IMR-90 (cell line): Measurements from ENCODE around the gene HCN3. TPM values are rescaled to one million over a fixed set of nuclear protein-coding genes. Genes with fewer than 3 reads are reported as not detected.

Source experiments
- ATAC-seq: fragments of 200-7000 bp; cut with Tn5 transposase; 2 replicates; pipeline ENCODE4 v1.9.1; 2020; ENCODE audit warnings: low read depth, mild to moderate bottlenecking, moderate library complexity
- BruUV-seq: library from RNA; stranded (reverse); fragments of 400-500 nt; replicated peaks from 2 replicates; lab custom pipeline; 2021; lab: Mats Ljungman, UMichigan
- CTCF ChIA-PET: fragments of 300-600 bp; formaldehyde crosslinking; extraction: SDS; loops from one replicate; lab custom pipeline; 2021; ENCODE audit warnings: antibody characterized with exemption; lab: Yijun Ruan, JAX
- POLR2A ChIA-PET: fragments of 300-600 bp; sonication (Branson Sonifier 250); formaldehyde crosslinking; loops from one replicate; lab custom pipeline; 2022; ENCODE audit warnings: antibody characterized with exemption; ENCODE audit not compliant: unreplicated experiment; lab: Charles Lee
- DNase-seq: peaks from one replicate; pipeline ENCODE4 v3.0.0; 2013
- H2AFZ ChIP-seq: replicated peaks from 2 replicates; pipeline ENCODE3; 2013; ENCODE audit warnings: low read length, mild to moderate bottlenecking; ENCODE audit not compliant: poor library complexity
- H2AK5ac ChIP-seq: 2 replicates; pipeline ENCODE4 v1.6.1; 2013; ENCODE audit warnings: low read depth, low read length, inconsistent platforms
- H2AK9ac ChIP-seq: replicated peaks from 2 replicates; pipeline ENCODE3; 2013; ENCODE audit warnings: mild to moderate bottlenecking, low read depth, low read length, moderate library complexity; ENCODE audit not compliant: poor library complexity
- H2BK120ac ChIP-seq: 2 replicates; pipeline ENCODE4 v1.6.1; 2013; ENCODE audit warnings: low read depth, low read length, inconsistent platforms
- H2BK15ac ChIP-seq: 3 replicates; pipeline ENCODE4 v1.6.1; 2013; ENCODE audit warnings: low read depth, low read length, inconsistent platforms
- H2BK20ac ChIP-seq: 2 replicates; pipeline ENCODE4 v1.6.1; 2013; ENCODE audit warnings: low read depth, mild to moderate bottlenecking, inconsistent platforms, low read length, moderate library complexity
- H2BK5ac ChIP-seq: 2 replicates; pipeline ENCODE4 v1.6.1; 2013; ENCODE audit warnings: mild to moderate bottlenecking, low read depth, low read length, inconsistent platforms; ENCODE audit not compliant: poor library complexity, severe bottlenecking
- H3K14ac ChIP-seq: replicated peaks from 2 replicates; pipeline ENCODE4 v1.6.1; 2013; ENCODE audit warnings: low read depth, low read length, inconsistent platforms
- H3K18ac ChIP-seq: 2 replicates; pipeline ENCODE4 v1.6.1; 2013; ENCODE audit warnings: low read depth, low read length, control low read depth
- H3K23ac ChIP-seq: 2 replicates; pipeline ENCODE4 v1.6.1; 2013; ENCODE audit warnings: low read depth, low read length, inconsistent platforms
- H3K27ac ChIP-seq: 2 replicates; pipeline ENCODE4 v1.5.1; 2013; ENCODE audit warnings: mild to moderate bottlenecking, control low read depth, low read length; ENCODE audit not compliant: insufficient read depth
- H3K27me3 ChIP-seq: 2 replicates; pipeline ENCODE4 v1.6.1; 2013; ENCODE audit warnings: low read length; ENCODE audit not compliant: control insufficient read depth, insufficient read depth
- H3K36me3 ChIP-seq: 2 replicates; pipeline ENCODE4 v1.6.1; 2013; ENCODE audit warnings: low read length, mixed read lengths; ENCODE audit not compliant: control insufficient read depth, insufficient read depth
- H3K4ac ChIP-seq: 2 replicates; pipeline ENCODE4 v1.6.1; 2013; ENCODE audit warnings: low read depth, low read length, inconsistent platforms
- H3K4me1 ChIP-seq: 2 replicates; pipeline ENCODE4 v1.6.1; 2013; ENCODE audit warnings: low read length, mixed read lengths; ENCODE audit not compliant: control insufficient read depth, insufficient read depth
- H3K4me2 ChIP-seq: 2 replicates; pipeline ENCODE4 v1.6.1; 2013; ENCODE audit warnings: low read depth, mild to moderate bottlenecking, control low read depth, low read length, moderate library complexity
- H3K4me3 ChIP-seq: 2 replicates; pipeline ENCODE4 v1.5.1; 2013; ENCODE audit warnings: low read depth, mild to moderate bottlenecking, control low read depth, low read length, moderate library complexity; ENCODE audit not compliant: insufficient read depth
- H3K56ac ChIP-seq: 2 replicates; pipeline ENCODE4 v1.6.1; 2013; ENCODE audit warnings: low read length, inconsistent platforms; ENCODE audit not compliant: insufficient read depth; ENCODE audit errors: extremely low read depth
- H3K79me1 ChIP-seq, 2 experiments: 2 replicates each; pipeline ENCODE4 v1.6.1; 2013; ENCODE audit warnings: low read length in 2 of 2, inconsistent platforms in 1 of 2, low read depth in 1 of 2
- H3K9ac ChIP-seq: 2 replicates; pipeline ENCODE4 v1.6.1; 2013; ENCODE audit warnings: low read depth, low read length, control low read depth
- H3K9me1 ChIP-seq: 2 replicates; pipeline ENCODE4 v1.6.1; 2013; ENCODE audit warnings: low read length, inconsistent platforms; ENCODE audit not compliant: insufficient read depth
- H3K9me3 ChIP-seq: 2 replicates; pipeline ENCODE4 v1.6.1; 2013; ENCODE audit warnings: low read length; ENCODE audit not compliant: control insufficient read depth, insufficient read depth
- H4K20me1 ChIP-seq: 2 replicates; pipeline ENCODE4 v1.6.1; 2013; ENCODE audit warnings: low read length, inconsistent platforms; ENCODE audit not compliant: insufficient read depth
- H4K5ac ChIP-seq: 2 replicates; pipeline ENCODE4 v1.6.1; 2013; ENCODE audit warnings: mild to moderate bottlenecking, low read depth, low read length, control low read depth
- H4K8ac ChIP-seq, 2 experiments: 2 replicates each; pipeline ENCODE4 v1.6.1; 2013; ENCODE audit warnings: low read depth in 2 of 2, low read length in 2 of 2, control low read depth in 1 of 2, inconsistent platforms in 1 of 2
- H4K91ac ChIP-seq: 2 replicates; pipeline ENCODE4 v1.6.1; 2013; ENCODE audit warnings: low read depth, low read length, inconsistent platforms; ENCODE audit not compliant: insufficient read depth
- BHLHE40 ChIP-seq: fragments of 150-350 bp; IDR thresholded peaks from 2 replicates; pipeline ENCODE4 v1.6.1; 2016; ENCODE audit warnings: mild to moderate bottlenecking, low read depth, low read length
- CEBPB ChIP-seq: IDR thresholded peaks from 2 replicates; pipeline ENCODE4 v1.6.1; 2012; ENCODE audit warnings: low read depth, low read length, improper control_type of control experiment
- CHD1 ChIP-seq: IDR thresholded peaks from 2 replicates; pipeline ENCODE4 v1.6.1; 2012; ENCODE audit warnings: low read depth, low read length, improper control_type of control experiment
- ELK1 ChIP-seq: fragments of 150-350 bp; IDR thresholded peaks from 2 replicates; pipeline ENCODE4 v1.6.1; 2016; ENCODE audit warnings: low read depth, mild to moderate bottlenecking, low read length, moderate library complexity, borderline replicate concordance
- FOS ChIP-seq: fragments of 150-350 bp; IDR thresholded peaks from 2 replicates; pipeline ENCODE4 v1.6.1; 2016; ENCODE audit warnings: low read depth, low read length
- MAFK ChIP-seq: IDR thresholded peaks from 2 replicates; pipeline ENCODE4 v1.6.1; 2012; ENCODE audit warnings: low read depth, low read length, improper control_type of control experiment
- MXI1 ChIP-seq: IDR thresholded peaks from 2 replicates; pipeline ENCODE4 v1.6.1; 2012; ENCODE audit warnings: low read depth, mild to moderate bottlenecking, low read length, moderate library complexity, borderline replicate concordance
- POLR2A ChIP-seq: IDR thresholded peaks from 2 replicates; pipeline ENCODE4 v1.6.1; 2012; ENCODE audit warnings: mild to moderate bottlenecking, low read depth, low read length
- RCOR1 ChIP-seq: IDR thresholded peaks from 2 replicates; pipeline ENCODE4 v1.6.1; 2012; ENCODE audit warnings: mild to moderate bottlenecking, low read length, improper control_type of control experiment; ENCODE audit not compliant: insufficient replicate concordance
- RFX5 ChIP-seq: IDR thresholded peaks from 2 replicates; pipeline ENCODE4 v1.8.0; 2012; ENCODE audit warnings: low read depth, mild to moderate bottlenecking, low read length, moderate library complexity
- SMC3 ChIP-seq: fragments of 150-350 bp; IDR thresholded peaks from 2 replicates; pipeline ENCODE4 v1.6.1; 2016; ENCODE audit warnings: low read depth, mild to moderate bottlenecking, antibody characterized with exemption, low read length, moderate library complexity
- USF2 ChIP-seq: fragments of 150-350 bp; IDR thresholded peaks from 2 replicates; pipeline ENCODE4 v1.6.1; 2017; ENCODE audit warnings: mild to moderate bottlenecking, antibody characterized with exemption, low read length, low read depth
- WGBS, 2 experiments: methylation state at CpG; one replicate each; pipeline versions ENCODE4 v1.1.5 to v1.1.7; 2013; ENCODE audit warnings: missing lambda C conversion rate in 2 of 2; ENCODE audit not compliant: insufficient read length in 1 of 2; ENCODE audit errors: extremely low coverage in 2 of 2; 5-methylcytosine and 5-hydroxymethylcytosine counted together
- dilution Hi-C: fragments of 300-500 bp; cut with HindIII; formaldehyde crosslinking; loops from one replicate; pipeline ENCODE4 v1.14.3; 2018; ENCODE audit warnings: low sequenced_read_pairs; ENCODE audit not compliant: unreplicated experiment
- in situ Hi-C: fragments of 300-500 bp; cut with MboI; formaldehyde crosslinking; loops from 3 replicates; pipeline ENCODE4 v1.14.3; 2019; ENCODE audit warnings: low sequenced_read_pairs, inconsistent platforms, mixed read lengths
- intact Hi-C: fragments of 100-400 bp; cut with micrococcal nuclease; formaldehyde crosslinking; loops from 2 replicates; pipeline ENCODE4 v1.10.0; 2022
- polyA plus RNA-seq, 3 experiments: library from polyadenylated mRNA; depleted of rRNA; stranded (reverse); fragments of >200 nt; gene quantifications; 2 replicates each; pipeline ENCODE4 v1.2.3, GENCODE V29; 2012; ENCODE audit warnings: low replicate concordance in 1 of 3
- total RNA-seq: library from RNA; depleted of rRNA; stranded (reverse); fragments of >200 nt; gene quantifications from 2 replicates; pipeline ENCODE4 v1.2.3, GENCODE V29; 2012

The HCN3 gene
- total and polyA plus RNA-seq, 2 of the 4 experiments (the other 2 are of a cell fraction): 0.36 to 2.7 TPM

GRCh38 chr1:155279268-155279667, 2.0 kb downstream of the HCN3 start:
- Histone ChIP-seq H3K56ac (no peak overlapping the region), H2AK9ac (no peak overlapping the region), H4K91ac (no peak overlapping the region), H3K18ac (no peak overlapping the region), H3K79me1 (peaks cover 0 to 9% of the 10 kb centered on the region in 2 experiments; a peak in 2 of 4 replicates), H2BK15ac (no peak overlapping the region), H4K5ac (no peak overlapping the region), H3K4me1 (peaks cover 1% of the 10 kb centered on the region; the same call in 1 of the 2 replicates), H4K20me1 (no peaks in the 10 kb centered on the region; the same call in 1 of the 2 replicates), H2BK20ac (no peak overlapping the region), H3K9me3 (no peaks in the 10 kb centered on the region), H2BK5ac (no peak overlapping the region), H3K23ac (no peak overlapping the region), H2AFZ (no peak overlapping the region), H3K27me3 (no peaks in the 10 kb centered on the region), H3K27ac (no peak overlapping the region), H3K9me1 (peaks cover 5% of the 10 kb centered on the region), H3K4me2 (no peak overlapping the region), H2BK120ac (no peak overlapping the region), H4K8ac (no peak overlapping the region), H3K14ac (no peak overlapping the region), H3K4ac (no peak overlapping the region), H2AK5ac (no peak overlapping the region), H3K9ac (no peak overlapping the region), H3K4me3 (no peak overlapping the region), H3K36me3 (no peaks in the 10 kb centered on the region)
- DNase-seq: no peak
- TF ChIP-seq FOS (no peak), CEBPB (no peak), SMC3 (no peak), RFX5 (no peak), POLR2A (no peak), BHLHE40 (no peak), MXI1 (no peak), MAFK (no peak), ELK1 (no peak), RCOR1 (no peak), CHD1 (no peak), USF2 (no peak)
- in situ Hi-C loops (loop anchor here (5.0 kb wide), 1 partner anchor 38 kb away; no protein-coding TSS in a partner anchor), dilution Hi-C loops (no loop called here), intact Hi-C loops (loop anchor here (5.0 kb wide), 1 partner anchor 313 kb away; no protein-coding TSS in a partner anchor)
- ChIA-PET POLR2A (no interaction called here), CTCF (no interaction called here)
- no TSS peak for BruUV-seq
- ATAC-seq: no peak
- WGBS, 2 experiments: no CpG with 5 or more reads among the region's 2 CpGs
